Ishikawa (cell line): ENCODE measurements around the gene ERBB2.

ENCODE experiments used
- CEBPB ChIP-seq: IDR thresholded peaks from 2 replicates; pipeline ENCODE4 v1.6.1; 2012
- CREB1 ChIP-seq: IDR thresholded peaks from 2 replicates; pipeline ENCODE4 v1.6.1; 2012; ENCODE audit warnings: low read depth
- EGR1 ChIP-seq: IDR thresholded peaks from 2 replicates; pipeline ENCODE4 v1.6.1; 2012
- EP300 ChIP-seq: IDR thresholded peaks from 2 replicates; pipeline ENCODE4 v1.6.1; 2012; ENCODE audit warnings: borderline replicate concordance
- FOXM1 ChIP-seq: IDR thresholded peaks from 2 replicates; pipeline ENCODE4 v1.6.1; 2012; ENCODE audit warnings: low read depth, borderline replicate concordance
- NFIC ChIP-seq: IDR thresholded peaks from 2 replicates; pipeline ENCODE4 v1.6.1; 2012
- RAD21 ChIP-seq: IDR thresholded peaks from 2 replicates; pipeline ENCODE4 v1.6.1; 2012; ENCODE audit warnings: low read depth
- REST ChIP-seq: IDR thresholded peaks from 2 replicates; pipeline ENCODE4 v1.6.1; 2012; ENCODE audit warnings: low read depth, mild to moderate bottlenecking
- TAF1 ChIP-seq: IDR thresholded peaks from 2 replicates; pipeline ENCODE4 v1.6.1; 2012; ENCODE audit warnings: low read depth, mild to moderate bottlenecking
- TCF12 ChIP-seq: IDR thresholded peaks from 2 replicates; pipeline ENCODE4 v1.6.1; 2012; ENCODE audit warnings: low read depth
- TEAD4 ChIP-seq: IDR thresholded peaks from 2 replicates; pipeline ENCODE4 v1.6.1; 2012
- USF1 ChIP-seq: IDR thresholded peaks from 2 replicates; pipeline ENCODE4 v1.6.1; 2012
- YY1 ChIP-seq: IDR thresholded peaks from 2 replicates; pipeline ENCODE4 v1.6.1; 2012; ENCODE audit warnings: low read depth
- ZBTB7A ChIP-seq: IDR thresholded peaks from 2 replicates; pipeline ENCODE4 v1.6.1; 2012; ENCODE audit warnings: low read depth
- TF ChIP-seq, protein P1 (sequence below): IDR thresholded peaks from 2 replicates; pipeline ENCODE4 v1.6.1; 2012

Gene ERBB2

DNA sequence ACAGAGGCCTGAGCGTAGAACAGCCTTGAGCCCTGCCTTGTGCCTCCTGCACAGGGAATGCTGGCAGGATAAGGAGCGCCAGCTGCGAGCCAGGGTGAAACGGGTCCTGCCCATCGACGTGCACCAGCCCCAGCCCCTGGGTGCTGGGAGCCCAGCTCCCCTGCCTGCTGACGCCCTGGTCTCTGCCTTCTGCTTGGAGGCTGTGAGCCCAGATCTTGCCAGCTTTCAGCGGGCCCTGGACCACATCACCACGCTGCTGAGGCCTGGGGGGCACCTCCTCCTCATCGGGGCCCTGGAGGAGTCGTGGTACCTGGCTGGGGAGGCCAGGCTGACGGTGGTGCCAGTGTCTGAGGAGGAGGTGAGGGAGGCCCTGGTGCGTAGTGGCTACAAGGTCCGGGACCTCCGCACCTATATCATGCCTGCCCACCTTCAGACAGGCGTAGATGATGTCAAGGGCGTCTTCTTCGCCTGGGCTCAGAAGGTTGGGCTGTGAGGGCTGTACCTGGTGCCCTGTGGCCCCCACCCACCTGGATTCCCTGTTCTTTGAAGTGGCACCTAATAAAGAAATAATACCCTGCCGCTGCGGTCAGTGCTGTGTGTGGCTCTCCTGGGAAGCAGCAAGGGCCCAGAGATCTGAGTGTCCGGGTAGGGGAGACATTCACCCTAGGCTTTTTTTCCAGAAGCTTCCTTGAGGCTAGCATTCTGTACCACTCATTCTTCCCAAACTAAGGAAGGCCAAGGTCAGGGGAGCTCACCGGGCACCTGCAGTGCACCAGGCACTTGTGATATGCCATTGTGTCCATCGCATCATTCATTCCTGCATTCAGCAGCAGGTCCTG, 29.7 kb upstream of the ERBB2 start:
- no peak for TF ChIP-seq TAF1

- no peak for TF ChIP-seq TCF12
- TF ChIP-seq FOXM1: no peak
- no peak for TF ChIP-seq NFIC
- no peak for TF ChIP-seq TAF1
- TF ChIP-seq YY1: no peak
- TF ChIP-seq RAD21: no peak
- no peak for TF ChIP-seq CREB1
- TF ChIP-seq TEAD4: no peak
- TF ChIP-seq REST: no peak
- TF ChIP-seq EGR1: no peak
- TF ChIP-seq, protein P1, sequence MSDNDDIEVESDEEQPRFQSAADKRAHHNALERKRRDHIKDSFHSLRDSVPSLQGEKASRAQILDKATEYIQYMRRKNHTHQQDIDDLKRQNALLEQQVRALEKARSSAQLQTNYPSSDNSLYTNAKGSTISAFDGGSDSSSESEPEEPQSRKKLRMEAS: no peak
- no peak for TF ChIP-seq EP300
- TF ChIP-seq USF1: no peak
- no peak for TF ChIP-seq ZBTB7A
- no peak for TF ChIP-seq CEBPB
Observed at GRCh38 chr17:39670746-39671145, 29.1 kb upstream of the ERBB2 start.

GRCh38 chr17:39671651-39672521, 28.0 kb upstream of the ERBB2 start:
- peak; percentile 97 for TF ChIP-seq ZBTB7A
- no peak for TF ChIP-seq YY1
- no peak for TF ChIP-seq NFIC
- TF ChIP-seq RAD21: peak; percentile 85

- TF ChIP-seq FOXM1 (no peak), REST (no peak), RAD21 (no peak), ZBTB7A (no peak), USF1 (no peak), TCF12 (no peak), TEAD4 (no peak), CEBPB (no peak), NFIC (no peak)
- TF ChIP-seq, protein P1: no peak
Observed at GRCh38 chr17:39672522-39673334, 27.1 kb upstream of the ERBB2 start.

DNA sequence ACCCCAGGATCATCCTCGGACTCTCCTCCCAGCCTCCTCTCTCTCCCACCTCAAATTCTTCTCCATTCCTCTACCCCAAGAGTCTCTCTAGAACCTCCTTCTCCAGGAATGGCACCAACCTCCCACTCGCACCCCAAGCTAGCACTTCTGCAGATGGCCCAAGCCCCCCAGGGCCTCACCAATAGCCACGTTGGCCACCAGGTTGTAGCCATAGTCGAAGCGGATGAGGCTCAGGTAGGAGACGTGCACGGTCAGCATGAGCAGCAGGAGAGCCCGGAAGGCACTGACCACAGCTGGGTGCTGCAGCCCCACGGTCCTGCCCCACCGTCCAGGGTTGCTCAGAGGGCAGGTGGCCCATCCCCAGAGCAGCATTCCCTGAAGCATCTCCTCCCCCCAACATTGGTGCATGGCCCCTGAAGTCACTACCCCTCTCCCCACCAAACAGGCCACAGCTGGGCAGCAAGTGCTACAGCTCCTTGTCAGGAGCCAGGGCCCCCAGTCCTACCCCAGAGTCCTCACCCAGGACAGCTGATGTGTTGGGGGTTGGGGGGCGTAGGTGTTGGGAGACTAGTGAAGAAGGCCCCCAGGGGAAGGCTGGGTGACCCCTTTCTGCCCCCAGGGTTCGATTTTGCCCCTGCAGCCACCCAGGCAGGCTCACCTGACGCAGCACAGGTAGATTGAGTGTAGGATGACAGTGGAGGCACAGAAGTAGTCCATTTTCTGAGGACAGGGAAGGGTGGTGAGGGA, 26.4 kb upstream of the ERBB2 start:
- TF ChIP-seq EP300 (no peak), TAF1 (no peak), ZBTB7A (no peak), TEAD4 (no peak), CEBPB (no peak), NFIC (no peak), RAD21 (no peak), EGR1 (no peak), REST (no peak), TCF12 (no peak), CREB1 (no peak), YY1 (no peak), FOXM1 (no peak), USF1 (no peak)
- TF ChIP-seq, protein P1: no peak
